IPS DF 4.7 (cell line): ENCODE measurements around the gene NUP50.

Experiments
- DNase-seq: peaks from one replicate; pipeline ENCODE4 v3.0.0-alpha.2; 2013; ENCODE audit warnings: low spot score; ENCODE audit errors: extremely low read depth

Gene NUP50

DNA sequence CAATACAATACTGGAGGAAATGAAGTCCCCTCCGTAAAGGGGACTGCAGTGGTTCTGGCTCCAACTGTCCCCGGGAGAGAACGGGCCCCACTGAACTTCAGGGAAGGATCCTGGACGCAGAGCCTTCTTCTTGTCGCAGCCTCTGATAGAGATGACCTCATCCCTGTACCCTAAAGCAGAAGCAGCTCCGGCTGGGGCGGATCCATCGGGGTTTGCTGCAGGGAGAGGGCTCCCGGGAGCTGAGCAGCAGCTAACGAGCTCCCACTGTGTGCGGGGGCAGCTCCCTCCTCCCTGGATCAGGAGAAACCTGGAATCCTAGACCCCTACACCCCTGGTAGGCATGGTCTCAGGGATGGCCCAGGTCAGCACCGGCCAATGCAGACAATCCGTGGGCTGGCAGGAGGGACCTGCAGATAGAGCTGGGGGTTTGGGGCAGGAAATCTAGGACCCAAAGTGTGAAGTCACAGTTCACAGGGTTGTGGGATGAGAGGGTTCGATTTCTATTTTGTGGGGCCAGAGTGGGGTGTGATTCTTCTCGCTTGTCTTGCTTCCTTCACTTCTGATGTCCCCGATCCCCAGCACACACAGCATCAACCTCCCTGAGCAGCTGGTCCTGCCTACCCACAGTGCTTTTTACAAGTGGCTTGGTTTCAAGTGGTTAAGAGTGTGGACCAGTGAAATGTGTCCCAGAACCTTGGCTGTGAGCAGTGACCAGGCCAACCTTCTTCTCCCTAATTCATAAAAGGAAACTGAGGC is 64.1 kb downstream of the NUP50 start:
- no peak for DNase-seq

DNA sequence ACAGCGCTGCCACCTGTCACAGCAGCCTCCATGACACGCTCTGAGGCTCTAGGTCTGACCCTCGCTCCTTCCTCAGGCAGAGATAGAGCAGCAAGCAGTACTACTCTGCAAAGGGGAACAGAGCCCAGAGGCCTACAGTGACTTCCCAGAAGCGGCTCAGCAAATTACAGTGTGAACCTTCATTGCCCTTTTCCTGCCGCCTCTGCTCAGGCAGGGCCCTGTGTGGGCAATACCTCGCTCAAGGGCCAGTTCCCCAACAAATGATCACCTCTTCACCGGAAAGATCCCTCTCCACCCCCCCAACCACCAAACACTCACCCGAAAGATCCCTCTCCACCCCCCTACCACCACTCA is 64.7 kb downstream of the NUP50 start:
- no peak for DNase-seq

DNA sequence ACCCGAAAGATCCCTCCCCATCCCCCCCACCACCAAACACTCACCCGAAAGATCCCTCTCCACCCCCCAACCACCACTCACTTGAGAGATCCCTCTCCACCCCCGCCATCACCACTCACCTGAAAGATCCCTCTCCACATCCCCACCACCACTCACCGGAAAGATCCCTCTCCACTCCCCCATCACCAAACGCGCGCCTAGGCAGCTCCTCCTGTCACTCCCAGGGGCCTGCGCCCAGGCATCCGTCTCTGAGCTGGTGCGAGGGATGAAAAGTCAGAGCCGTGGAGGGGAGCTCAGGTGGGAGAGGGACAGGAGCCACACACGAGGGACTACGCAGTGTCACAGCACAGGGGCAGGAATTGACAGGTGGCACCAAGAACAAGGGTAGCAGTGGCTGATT is 65.5 kb downstream of the NUP50 start:
- DNase-seq, result no peak

DNA sequence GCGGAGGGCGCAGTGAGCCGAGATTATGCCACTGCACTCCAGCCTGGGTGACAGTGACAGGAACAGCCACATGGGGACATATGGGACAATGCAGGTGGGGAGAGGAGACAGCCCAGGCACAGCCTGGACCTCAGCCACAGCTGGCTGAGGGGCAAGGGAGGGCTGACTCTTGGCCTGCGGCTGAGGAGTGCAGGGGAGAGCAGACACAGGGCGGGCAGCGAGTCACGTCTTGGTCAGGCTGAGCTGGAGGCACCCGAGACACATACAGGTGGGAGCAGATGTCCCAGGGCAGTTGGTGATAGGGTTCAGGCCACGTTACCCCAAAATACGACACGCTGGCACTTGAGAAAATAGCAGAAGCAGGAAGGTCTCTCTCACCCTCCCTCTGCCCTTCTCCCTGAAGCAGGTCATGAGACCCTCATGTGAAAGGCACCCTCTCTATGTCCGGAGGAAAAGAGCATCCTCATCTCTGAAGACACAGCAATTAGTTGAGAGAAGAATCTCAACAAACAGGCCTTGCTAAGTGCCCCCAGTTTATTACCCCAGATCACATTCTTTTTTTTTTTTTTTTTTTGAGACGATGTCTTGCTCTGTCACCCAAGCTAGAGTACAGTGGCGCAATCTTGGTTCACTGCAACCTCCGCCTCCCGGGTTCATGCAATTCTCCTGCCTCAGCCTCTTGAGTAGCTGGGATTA is 66.4 kb downstream of the NUP50 start:
- no peak for DNase-seq

DNA sequence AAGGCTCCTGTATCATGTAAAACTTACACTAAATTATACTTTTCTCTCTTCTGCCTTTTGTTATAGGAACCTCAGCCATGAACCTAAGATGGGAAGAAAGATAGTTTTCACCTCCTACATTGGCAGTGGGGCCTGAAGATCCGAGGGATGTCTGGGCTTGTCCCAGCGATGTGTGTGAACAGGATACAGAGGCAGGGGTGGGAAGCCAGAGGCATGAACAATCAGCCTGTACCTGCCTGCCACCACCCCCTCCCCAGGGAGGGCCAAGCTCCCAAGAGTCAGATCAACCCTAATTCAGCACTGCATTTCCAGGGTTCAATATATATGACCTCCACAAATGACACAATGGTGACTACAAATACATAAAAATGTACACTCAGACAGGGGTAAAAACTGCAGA is 67.6 kb downstream of the NUP50 start:
- DNase-seq, result no peak

DNA sequence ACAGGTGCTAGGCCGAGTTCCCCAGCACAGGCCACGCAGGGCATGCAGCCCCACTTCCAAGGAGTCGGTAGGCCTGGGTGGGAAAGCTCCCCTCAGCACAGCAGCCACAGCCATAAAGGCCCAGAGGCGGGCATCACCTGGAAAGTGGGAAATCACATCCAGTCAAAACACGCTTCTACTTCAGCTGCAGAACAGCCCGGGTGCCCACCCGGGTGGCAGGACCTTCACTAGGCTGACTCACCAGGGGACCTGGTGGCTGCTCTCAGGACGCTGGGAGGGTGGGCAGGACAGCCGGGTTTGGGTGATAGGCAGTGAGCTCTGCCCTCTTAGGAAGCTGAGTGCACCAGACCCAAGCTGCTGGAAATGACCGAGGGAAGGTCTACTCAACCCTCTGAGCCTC is 69.7 kb downstream of the NUP50 start:
- DNase-seq, result no peak

DNA sequence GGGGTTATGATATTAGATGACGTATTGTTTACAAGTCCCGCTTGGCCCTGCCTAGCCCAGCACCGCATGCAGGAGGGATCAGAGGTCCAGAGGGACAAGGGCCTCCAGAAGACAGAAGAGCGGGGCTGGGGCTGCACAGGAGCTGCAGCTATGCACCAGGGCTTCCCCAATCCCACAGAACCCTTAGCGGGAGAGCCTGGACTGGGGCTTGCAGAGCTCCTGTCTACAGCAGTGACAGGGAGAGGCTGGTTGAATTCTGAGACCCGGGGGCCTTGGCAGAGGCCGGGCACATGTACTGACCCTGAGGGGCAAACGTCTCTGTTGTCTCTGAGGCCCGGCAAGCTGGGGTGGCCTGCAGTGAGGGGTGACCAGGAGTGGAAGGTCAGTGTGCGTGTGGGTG is 70.1 kb downstream of the NUP50 start:
- DNase-seq, result no peak

DNA sequence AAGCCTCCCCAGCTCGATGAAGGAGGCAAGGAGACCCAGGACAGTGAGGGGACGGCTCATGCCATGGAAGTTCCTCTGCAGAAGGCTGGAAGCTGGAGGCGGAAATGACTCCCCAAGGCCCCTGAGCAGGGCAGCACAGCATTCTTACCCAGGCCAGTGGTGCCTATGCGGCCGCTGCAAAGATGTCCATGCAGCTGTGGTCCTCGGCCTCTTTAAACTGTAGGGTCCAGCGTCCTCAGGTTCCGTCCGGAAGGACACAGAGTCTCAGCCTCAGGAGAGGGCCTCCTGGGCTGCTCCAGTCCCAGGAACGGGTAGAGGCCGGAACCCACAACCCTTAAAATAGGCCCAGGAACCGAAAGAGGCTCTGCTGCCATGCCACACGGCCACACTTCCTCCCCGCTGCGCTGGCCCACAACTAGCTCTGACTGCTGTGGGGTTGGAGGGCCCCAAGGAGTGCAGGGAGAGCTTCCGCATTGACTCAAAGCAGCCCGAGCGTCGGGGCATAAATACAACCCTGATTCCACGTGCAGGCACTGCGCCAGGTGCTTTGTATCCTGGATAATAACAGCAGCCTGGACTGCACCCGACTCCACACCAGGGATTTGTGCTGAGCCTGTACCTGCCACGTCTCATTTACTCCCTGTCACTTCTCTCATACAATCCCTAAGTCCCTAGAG is 71.5 kb downstream of the NUP50 start:
- DNase-seq, result no peak

DNA sequence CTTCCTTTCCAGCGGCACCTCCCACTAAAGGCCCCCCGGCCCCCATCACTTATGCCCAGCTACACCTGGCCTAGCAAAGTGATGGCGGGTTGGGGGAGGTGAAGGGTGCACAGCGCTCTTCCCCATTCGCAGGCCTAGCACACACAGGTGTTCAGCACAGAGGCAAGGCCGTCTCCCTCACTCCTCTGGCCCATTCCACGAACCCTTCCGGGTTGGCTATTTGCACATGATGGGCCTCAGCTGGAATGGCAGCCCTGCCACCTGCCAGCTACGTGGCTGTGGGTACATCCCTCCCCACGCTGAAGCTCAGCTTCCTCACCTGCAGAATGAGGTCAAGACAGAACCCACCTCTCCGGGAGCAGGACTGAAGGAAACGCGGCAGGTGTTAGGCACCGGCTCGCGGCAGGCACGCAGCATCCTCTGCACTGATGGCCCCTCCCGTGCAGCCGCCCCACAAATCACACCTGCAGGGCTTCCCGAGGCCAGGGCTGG is 72.2 kb downstream of the NUP50 start:
- DNase-seq, result no peak

DNA sequence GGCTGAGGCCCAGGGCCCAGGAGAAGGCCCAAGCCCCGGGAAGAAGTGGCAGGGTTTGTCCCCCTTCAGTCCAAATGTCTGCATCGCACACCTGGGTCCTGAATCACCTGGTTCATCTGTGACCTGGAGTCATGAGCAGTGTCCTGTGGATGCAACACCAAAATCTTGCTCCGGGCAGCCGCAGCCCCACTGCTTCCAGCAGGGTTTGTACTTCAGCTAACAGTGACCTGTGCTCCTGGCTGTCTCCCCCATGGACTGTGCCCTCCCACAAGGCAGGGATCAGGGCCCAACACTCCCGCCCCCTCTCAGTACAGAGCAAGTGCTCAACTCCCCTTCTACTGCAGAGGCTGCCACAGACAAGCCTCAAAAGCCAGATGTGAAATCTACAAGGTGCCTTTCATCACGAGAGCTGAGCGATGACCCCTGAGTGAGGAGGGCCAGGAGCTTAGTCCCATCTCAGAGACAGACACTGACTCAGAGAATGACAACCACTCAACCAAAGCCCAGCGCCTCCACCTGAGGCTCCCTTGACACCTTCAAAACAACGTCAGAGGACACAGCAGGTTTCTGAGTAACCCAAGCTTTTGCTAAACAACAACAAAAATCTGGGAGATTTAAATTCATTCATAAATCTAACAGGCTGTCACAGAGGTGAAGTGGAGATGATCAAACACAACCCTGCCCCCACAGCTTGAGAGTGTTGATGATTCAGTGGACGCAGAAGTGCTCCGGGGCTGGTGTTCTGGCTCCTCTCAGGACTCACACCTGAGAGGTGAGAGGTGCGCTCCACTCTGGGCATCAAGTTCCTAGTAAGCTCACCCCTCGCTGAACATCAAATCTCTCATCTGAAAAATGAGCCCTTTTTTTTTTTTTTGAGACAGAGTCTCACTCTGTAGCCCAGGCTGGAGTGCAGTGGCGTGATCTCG is 73.6 kb downstream of the NUP50 start:
- DNase-seq, result no peak
